HEK293 (cell line): ENCODE results near the gene P3H4.

Experiments used
- GLI2 ChIP-seq: fragments of 450-650 bp; formaldehyde crosslinking; IDR thresholded peaks from 2 replicates; pipeline ENCODE4; 2017; ENCODE audit warnings: missing biosample characterization, missing genetic modification characterization, low read depth, borderline replicate concordance
- GLIS2 ChIP-seq: fragments of 450-650 bp; formaldehyde crosslinking; IDR thresholded peaks from 2 replicates; pipeline ENCODE4 v1.5.1; 2016; ENCODE audit warnings: missing biosample characterization, missing genetic modification characterization
- IKZF3 ChIP-seq: fragments of 450-650 bp; IDR thresholded peaks from 2 replicates; pipeline ENCODE4 v1.5.0; 2018; ENCODE audit warnings: missing biosample characterization, mild to moderate bottlenecking, missing genetic modification characterization, moderate library complexity
- SP3 ChIP-seq: fragments of 450-650 bp; formaldehyde crosslinking; IDR thresholded peaks from 2 replicates; pipeline ENCODE4 v1.5.1; 2016; ENCODE audit warnings: missing biosample characterization, missing genetic modification characterization
- SP7 ChIP-seq: fragments of 450-650 bp; formaldehyde crosslinking; IDR thresholded peaks from 2 replicates; pipeline ENCODE4 v1.5.1; 2016; ENCODE audit warnings: missing biosample characterization, missing genetic modification characterization
- TRIM28 ChIP-seq: IDR thresholded peaks from 2 replicates; pipeline ENCODE4 v1.6.1; 2011; ENCODE audit warnings: low read length, control low read depth, borderline replicate concordance
- ZBTB21 ChIP-seq: fragments of 450-650 bp; formaldehyde crosslinking; IDR thresholded peaks from 2 replicates; pipeline ENCODE4 v1.5.1; 2017; ENCODE audit warnings: missing biosample characterization, missing genetic modification characterization
- ZBTB7A ChIP-seq: fragments of 450-650 bp; formaldehyde crosslinking; IDR thresholded peaks from 2 replicates; pipeline ENCODE4 v1.5.1; 2016; ENCODE audit warnings: low read depth, missing biosample characterization, missing genetic modification characterization
- ZBTB8A ChIP-seq: fragments of 450-650 bp; formaldehyde crosslinking; IDR thresholded peaks from 2 replicates; pipeline ENCODE4 v1.5.1; 2016; ENCODE audit warnings: missing biosample characterization, missing genetic modification characterization
- ZEB2 ChIP-seq: fragments of 450-650 bp; formaldehyde crosslinking; IDR thresholded peaks from 2 replicates; pipeline ENCODE4 v1.5.1; 2016; ENCODE audit warnings: missing biosample characterization, missing genetic modification characterization
- ZNF366 ChIP-seq: fragments of 450-650 bp; formaldehyde crosslinking; conservative IDR thresholded peaks from 2 replicates; pipeline ENCODE4 v1.5.1; 2016; ENCODE audit warnings: missing biosample characterization, missing genetic modification characterization
- ZNF423 ChIP-seq: fragments of 450-650 bp; formaldehyde crosslinking; IDR thresholded peaks from 2 replicates; pipeline ENCODE4 v1.5.1; 2016; ENCODE audit warnings: missing biosample characterization, missing genetic modification characterization
- ZNF501 ChIP-seq: fragments of 450-650 bp; formaldehyde crosslinking; IDR thresholded peaks from 2 replicates; pipeline ENCODE4 v1.5.1; 2016; ENCODE audit warnings: missing biosample characterization, missing genetic modification characterization
- ZNF629 ChIP-seq: fragments of 450-650 bp; formaldehyde crosslinking; IDR thresholded peaks from 2 replicates; pipeline ENCODE4 v1.5.1; 2017; ENCODE audit warnings: missing biosample characterization, missing genetic modification characterization
- ZNF654 ChIP-seq: fragments of 450-650 bp; formaldehyde crosslinking; IDR thresholded peaks from 2 replicates; pipeline ENCODE4 v1.5.1; 2016; ENCODE audit warnings: low read depth, missing biosample characterization, missing genetic modification characterization
- ZNF843 ChIP-seq: fragments of 450-650 bp; formaldehyde crosslinking; IDR thresholded peaks from 2 replicates; pipeline ENCODE4 v1.5.1; 2016; ENCODE audit warnings: missing biosample characterization, missing genetic modification characterization
- ZSCAN16 ChIP-seq: fragments of 450-650 bp; formaldehyde crosslinking; IDR thresholded peaks from 2 replicates; pipeline ENCODE4 v1.5.1; 2016; ENCODE audit warnings: missing biosample characterization, missing genetic modification characterization
- ZSCAN30 ChIP-seq: fragments of 450-650 bp; IDR thresholded peaks from 2 replicates; pipeline ENCODE4 v1.5.1; 2018; ENCODE audit warnings: missing biosample characterization, mild to moderate bottlenecking, missing genetic modification characterization, moderate library complexity
- TF ChIP-seq, protein P1 (sequence below): fragments of 450-650 bp; formaldehyde crosslinking; IDR thresholded peaks from 2 replicates; pipeline ENCODE4 v1.5.1; 2016; ENCODE audit warnings: missing biosample characterization, missing genetic modification characterization
- TF ChIP-seq, protein P2 (sequence below): fragments of 450-650 bp; formaldehyde crosslinking; IDR thresholded peaks from 2 replicates; pipeline ENCODE4 v1.5.1; 2016; ENCODE audit warnings: missing biosample characterization, missing genetic modification characterization, borderline replicate concordance
- TF ChIP-seq, protein P3 (sequence below): fragments of 450-650 bp; formaldehyde crosslinking; IDR thresholded peaks from 2 replicates; pipeline ENCODE4 v1.5.1; 2016; ENCODE audit warnings: missing biosample characterization, missing genetic modification characterization
- TF ChIP-seq, protein P4 (sequence below): fragments of 450-650 bp; formaldehyde crosslinking; conservative IDR thresholded peaks from 2 replicates; pipeline ENCODE4 v1.5.1; 2016; ENCODE audit warnings: low read depth, missing biosample characterization, missing genetic modification characterization
- TF ChIP-seq, protein P5 (sequence below): fragments of 450-650 bp; formaldehyde crosslinking; IDR thresholded peaks from 2 replicates; pipeline ENCODE4 v1.5.1; 2017; ENCODE audit warnings: missing biosample characterization, mild to moderate bottlenecking, missing genetic modification characterization, moderate library complexity
- TF ChIP-seq, protein P6 (sequence below): fragments of 450-650 bp; formaldehyde crosslinking; IDR thresholded peaks from 2 replicates; pipeline ENCODE4 v1.5.1; 2016; ENCODE audit warnings: missing biosample characterization, missing genetic modification characterization

P3H4 gene

DNA sequence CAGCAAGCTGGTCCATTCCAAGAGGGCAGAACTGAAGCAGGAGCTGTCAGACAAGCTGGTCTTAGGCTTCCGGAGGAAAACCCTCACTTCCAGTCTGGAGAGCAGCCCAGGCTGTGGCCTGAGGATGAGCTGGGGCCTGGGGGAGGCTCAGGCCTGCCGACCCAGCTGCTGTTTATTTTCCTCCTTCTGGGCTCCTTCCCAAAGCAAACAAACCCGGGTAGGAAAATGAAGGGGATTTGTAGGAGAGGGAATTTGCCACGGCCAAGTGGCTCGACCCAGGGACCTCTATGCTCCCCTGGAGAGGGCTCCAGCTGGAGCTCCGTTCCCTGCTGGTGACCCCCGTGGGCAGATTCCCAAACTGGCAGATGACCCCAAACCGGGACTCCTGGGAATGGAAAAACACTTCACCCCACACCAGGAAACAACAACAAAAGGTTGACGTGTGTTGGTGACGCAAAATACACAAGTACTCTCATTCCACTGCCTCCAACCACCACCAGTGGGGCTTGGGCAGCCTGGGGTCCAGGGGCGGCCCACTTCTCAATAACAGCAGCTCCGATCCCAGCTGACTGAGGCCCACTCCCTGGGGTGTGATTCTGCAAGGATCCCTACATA, 34.1 kb downstream of the P3H4 start (continued):
- TF ChIP-seq, protein P1, sequence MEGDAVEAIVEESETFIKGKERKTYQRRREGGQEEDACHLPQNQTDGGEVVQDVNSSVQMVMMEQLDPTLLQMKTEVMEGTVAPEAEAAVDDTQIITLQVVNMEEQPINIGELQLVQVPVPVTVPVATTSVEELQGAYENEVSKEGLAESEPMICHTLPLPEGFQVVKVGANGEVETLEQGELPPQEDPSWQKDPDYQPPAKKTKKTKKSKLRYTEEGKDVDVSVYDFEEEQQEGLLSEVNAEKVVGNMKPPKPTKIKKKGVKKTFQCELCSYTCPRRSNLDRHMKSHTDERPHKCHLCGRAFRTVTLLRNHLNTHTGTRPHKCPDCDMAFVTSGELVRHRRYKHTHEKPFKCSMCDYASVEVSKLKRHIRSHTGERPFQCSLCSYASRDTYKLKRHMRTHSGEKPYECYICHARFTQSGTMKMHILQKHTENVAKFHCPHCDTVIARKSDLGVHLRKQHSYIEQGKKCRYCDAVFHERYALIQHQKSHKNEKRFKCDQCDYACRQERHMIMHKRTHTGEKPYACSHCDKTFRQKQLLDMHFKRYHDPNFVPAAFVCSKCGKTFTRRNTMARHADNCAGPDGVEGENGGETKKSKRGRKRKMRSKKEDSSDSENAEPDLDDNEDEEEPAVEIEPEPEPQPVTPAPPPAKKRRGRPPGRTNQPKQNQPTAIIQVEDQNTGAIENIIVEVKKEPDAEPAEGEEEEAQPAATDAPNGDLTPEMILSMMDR (tag by site-specific recombination): no peak
- TF ChIP-seq, protein P2, sequence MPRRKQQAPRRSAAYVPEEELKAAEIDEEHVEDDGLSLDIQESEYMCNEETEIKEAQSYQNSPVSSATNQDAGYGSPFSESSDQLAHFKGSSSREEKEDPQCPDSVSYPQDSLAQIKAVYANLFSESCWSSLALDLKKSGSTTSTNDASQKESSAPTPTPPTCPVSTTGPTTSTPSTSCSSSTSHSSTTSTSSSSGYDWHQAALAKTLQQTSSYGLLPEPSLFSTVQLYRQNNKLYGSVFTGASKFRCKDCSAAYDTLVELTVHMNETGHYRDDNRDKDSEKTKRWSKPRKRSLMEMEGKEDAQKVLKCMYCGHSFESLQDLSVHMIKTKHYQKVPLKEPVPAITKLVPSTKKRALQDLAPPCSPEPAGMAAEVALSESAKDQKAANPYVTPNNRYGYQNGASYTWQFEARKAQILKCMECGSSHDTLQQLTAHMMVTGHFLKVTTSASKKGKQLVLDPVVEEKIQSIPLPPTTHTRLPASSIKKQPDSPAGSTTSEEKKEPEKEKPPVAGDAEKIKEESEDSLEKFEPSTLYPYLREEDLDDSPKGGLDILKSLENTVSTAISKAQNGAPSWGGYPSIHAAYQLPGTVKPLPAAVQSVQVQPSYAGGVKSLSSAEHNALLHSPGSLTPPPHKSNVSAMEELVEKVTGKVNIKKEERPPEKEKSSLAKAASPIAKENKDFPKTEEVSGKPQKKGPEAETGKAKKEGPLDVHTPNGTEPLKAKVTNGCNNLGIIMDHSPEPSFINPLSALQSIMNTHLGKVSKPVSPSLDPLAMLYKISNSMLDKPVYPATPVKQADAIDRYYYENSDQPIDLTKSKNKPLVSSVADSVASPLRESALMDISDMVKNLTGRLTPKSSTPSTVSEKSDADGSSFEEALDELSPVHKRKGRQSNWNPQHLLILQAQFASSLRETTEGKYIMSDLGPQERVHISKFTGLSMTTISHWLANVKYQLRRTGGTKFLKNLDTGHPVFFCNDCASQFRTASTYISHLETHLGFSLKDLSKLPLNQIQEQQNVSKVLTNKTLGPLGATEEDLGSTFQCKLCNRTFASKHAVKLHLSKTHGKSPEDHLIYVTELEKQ (tag by site-specific recombination): no peak
- TF ChIP-seq GLIS2 (tag by site-specific recombination) (peak; percentile 76), ZNF629 (tag by site-specific recombination) (peak; percentile 92), ZBTB8A (tag by site-specific recombination) (no peak), IKZF3 (tag by site-specific recombination) (peak; percentile 81), ZSCAN30 (tag by site-specific recombination) (peak; percentile 57; the same call in 1 of the 2 replicates), ZSCAN16 (tag by site-specific recombination) (no peak), ZNF843 (tag by site-specific recombination) (peak; percentile 17; the same call in 1 of the 2 replicates), ZNF501 (no peak), ZNF366 (tag by site-specific recombination) (peak; percentile 79), ZEB2 (tag by site-specific recombination) (peak; percentile 66), ZBTB7A (tag by site-specific recombination) (no peak), ZNF423 (tag by site-specific recombination) (peak; percentile 91), ZNF654 (tag by site-specific recombination) (no peak), TRIM28 (no peak), ZBTB21 (tag by site-specific recombination) (peak; percentile 82), GLI2 (tag by site-specific recombination) (no peak), SP3 (tag by site-specific recombination) (no peak), SP7 (tag by site-specific recombination) (peak; percentile 73)
- TF ChIP-seq, protein P3, sequence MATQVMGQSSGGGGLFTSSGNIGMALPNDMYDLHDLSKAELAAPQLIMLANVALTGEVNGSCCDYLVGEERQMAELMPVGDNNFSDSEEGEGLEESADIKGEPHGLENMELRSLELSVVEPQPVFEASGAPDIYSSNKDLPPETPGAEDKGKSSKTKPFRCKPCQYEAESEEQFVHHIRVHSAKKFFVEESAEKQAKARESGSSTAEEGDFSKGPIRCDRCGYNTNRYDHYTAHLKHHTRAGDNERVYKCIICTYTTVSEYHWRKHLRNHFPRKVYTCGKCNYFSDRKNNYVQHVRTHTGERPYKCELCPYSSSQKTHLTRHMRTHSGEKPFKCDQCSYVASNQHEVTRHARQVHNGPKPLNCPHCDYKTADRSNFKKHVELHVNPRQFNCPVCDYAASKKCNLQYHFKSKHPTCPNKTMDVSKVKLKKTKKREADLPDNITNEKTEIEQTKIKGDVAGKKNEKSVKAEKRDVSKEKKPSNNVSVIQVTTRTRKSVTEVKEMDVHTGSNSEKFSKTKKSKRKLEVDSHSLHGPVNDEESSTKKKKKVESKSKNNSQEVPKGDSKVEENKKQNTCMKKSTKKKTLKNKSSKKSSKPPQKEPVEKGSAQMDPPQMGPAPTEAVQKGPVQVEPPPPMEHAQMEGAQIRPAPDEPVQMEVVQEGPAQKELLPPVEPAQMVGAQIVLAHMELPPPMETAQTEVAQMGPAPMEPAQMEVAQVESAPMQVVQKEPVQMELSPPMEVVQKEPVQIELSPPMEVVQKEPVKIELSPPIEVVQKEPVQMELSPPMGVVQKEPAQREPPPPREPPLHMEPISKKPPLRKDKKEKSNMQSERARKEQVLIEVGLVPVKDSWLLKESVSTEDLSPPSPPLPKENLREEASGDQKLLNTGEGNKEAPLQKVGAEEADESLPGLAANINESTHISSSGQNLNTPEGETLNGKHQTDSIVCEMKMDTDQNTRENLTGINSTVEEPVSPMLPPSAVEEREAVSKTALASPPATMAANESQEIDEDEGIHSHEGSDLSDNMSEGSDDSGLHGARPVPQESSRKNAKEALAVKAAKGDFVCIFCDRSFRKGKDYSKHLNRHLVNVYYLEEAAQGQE: 0 out of 2 replicates have a peak, but pooled peaks have one; percentile 45
- TF ChIP-seq, protein P4, sequence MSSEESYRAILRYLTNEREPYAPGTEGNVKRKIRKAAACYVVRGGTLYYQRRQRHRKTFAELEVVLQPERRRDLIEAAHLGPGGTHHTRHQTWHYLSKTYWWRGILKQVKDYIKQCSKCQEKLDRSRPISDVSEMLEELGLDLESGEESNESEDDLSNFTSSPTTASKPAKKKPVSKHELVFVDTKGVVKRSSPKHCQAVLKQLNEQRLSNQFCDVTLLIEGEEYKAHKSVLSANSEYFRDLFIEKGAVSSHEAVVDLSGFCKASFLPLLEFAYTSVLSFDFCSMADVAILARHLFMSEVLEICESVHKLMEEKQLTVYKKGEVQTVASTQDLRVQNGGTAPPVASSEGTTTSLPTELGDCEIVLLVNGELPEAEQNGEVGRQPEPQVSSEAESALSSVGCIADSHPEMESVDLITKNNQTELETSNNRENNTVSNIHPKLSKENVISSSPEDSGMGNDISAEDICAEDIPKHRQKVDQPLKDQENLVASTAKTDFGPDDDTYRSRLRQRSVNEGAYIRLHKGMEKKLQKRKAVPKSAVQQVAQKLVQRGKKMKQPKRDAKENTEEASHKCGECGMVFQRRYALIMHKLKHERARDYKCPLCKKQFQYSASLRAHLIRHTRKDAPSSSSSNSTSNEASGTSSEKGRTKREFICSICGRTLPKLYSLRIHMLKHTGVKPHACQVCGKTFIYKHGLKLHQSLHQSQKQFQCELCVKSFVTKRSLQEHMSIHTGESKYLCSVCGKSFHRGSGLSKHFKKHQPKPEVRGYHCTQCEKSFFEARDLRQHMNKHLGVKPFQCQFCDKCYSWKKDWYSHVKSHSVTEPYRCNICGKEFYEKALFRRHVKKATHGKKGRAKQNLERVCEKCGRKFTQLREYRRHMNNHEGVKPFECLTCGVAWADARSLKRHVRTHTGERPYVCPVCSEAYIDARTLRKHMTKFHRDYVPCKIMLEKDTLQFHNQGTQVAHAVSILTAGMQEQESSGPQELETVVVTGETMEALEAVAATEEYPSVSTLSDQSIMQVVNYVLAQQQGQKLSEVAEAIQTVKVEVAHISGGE (tag by site-specific recombination): no peak
- TF ChIP-seq, protein P5, sequence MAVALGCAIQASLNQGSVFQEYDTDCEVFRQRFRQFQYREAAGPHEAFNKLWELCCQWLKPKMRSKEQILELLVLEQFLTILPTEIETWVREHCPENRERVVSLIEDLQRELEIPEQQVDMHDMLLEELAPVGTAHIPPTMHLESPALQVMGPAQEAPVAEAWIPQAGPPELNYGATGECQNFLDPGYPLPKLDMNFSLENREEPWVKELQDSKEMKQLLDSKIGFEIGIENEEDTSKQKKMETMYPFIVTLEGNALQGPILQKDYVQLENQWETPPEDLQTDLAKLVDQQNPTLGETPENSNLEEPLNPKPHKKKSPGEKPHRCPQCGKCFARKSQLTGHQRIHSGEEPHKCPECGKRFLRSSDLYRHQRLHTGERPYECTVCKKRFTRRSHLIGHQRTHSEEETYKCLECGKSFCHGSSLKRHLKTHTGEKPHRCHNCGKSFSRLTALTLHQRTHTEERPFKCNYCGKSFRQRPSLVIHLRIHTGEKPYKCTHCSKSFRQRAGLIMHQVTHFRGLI (tag by site-specific recombination): 0 out of 2 replicates have a peak, but pooled peaks have one; percentile 26
- TF ChIP-seq, protein P6, sequence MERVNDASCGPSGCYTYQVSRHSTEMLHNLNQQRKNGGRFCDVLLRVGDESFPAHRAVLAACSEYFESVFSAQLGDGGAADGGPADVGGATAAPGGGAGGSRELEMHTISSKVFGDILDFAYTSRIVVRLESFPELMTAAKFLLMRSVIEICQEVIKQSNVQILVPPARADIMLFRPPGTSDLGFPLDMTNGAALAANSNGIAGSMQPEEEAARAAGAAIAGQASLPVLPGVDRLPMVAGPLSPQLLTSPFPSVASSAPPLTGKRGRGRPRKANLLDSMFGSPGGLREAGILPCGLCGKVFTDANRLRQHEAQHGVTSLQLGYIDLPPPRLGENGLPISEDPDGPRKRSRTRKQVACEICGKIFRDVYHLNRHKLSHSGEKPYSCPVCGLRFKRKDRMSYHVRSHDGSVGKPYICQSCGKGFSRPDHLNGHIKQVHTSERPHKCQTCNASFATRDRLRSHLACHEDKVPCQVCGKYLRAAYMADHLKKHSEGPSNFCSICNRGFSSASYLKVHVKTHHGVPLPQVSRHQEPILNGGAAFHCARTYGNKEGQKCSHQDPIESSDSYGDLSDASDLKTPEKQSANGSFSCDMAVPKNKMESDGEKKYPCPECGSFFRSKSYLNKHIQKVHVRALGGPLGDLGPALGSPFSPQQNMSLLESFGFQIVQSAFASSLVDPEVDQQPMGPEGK: peak; percentile 72
